Measurements from ENCODE around the gene F13A1. TPM values are rescaled to one million over a fixed set of nuclear protein-coding genes. Genes with fewer than 3 reads are reported as not detected.

The F13A1 gene
- total and polyA plus RNA-seq, 2 donors (not counting 3 experiments of a cell fraction or from before 2014, with no cell fraction given) = not detected

DNA sequence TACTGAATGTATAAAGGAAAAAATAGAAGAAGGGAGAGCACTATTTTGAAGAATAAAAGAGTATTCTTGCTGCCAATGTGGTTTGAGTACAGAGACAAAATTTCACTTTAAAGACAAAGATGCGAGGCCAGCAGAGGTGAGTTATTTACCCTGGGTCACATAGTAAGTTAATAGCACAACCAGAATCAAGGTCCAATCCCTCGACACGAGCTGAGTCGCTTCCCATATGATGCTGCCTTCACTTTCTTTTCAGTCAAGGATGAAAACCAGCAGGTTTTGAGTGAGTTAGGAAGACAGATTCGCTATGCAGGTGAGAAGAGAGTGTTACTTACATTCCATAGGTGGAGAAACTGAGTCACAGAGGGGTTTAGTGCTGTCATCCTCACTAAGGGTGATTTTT, 75.8 kb downstream of the F13A1 start:
- ChIA-PET CTCF (no interaction called here), POLR2A (no interaction called here)
- Histone ChIP-seq H3K4me1 (ENCODE audit: control insufficient read depth, extremely low read depth, insufficient read depth, low read length) (no peaks in the 10 kb centered on the region), H3K9me3 (replicated peaks; ENCODE audit: control insufficient read depth, insufficient read depth, low read length) (peaks cover 2% of the 10 kb centered on the region), H4K20me1 (replicated peaks; ENCODE audit: control insufficient read depth, extremely low read depth, insufficient read depth, low read length) (no peaks in the 10 kb centered on the region), H3K9me1 (replicated peaks; ENCODE audit: control insufficient read depth, extremely low read depth, insufficient read depth, low read length) (no peaks in the 10 kb centered on the region), H3K27ac (ENCODE audit: insufficient read depth, low read depth, low read length) (no peak overlapping the region), H2AFZ (ENCODE audit: low read depth, low read length) (no peak overlapping the region), H3K4me3 (replicated peaks in 1 of 3; ENCODE audit: insufficient read depth in 1 of 3, low read depth in 1 of 3, low read length in 3 of 3) (no peak overlapping the region), H3K4me2 (ENCODE audit: insufficient read depth, low read length) (no peak overlapping the region), H3K36me3 (ENCODE audit: control insufficient read depth in 2 of 2, extremely low read depth in 1 of 2, insufficient read depth in 2 of 2, low read length in 2 of 2) (no peaks in the 10 kb centered on the region), H3K79me2 (ENCODE audit: control insufficient read depth, insufficient read depth, low read length) (no peaks in the 10 kb centered on the region), H3K9ac (replicated peaks; ENCODE audit: extremely low read depth, insufficient read depth, low read length) (no peak overlapping the region), H3K27me3 (ENCODE audit: control insufficient read depth in 2 of 2, insufficient read depth in 2 of 2, low read length in 2 of 2) (no peaks in the 10 kb centered on the region)
- DNase-seq (ENCODE audit: low read depth, low spot score) (no peak), FAIRE-seq (no peak)
- TF ChIP-seq POLR2AphosphoS5 (IDR thresholded peaks at IDR 0.05; ENCODE audit: insufficient read depth, low read depth, low read length) (no peak), MYC (IDR thresholded peaks at IDR 0.05; ENCODE audit: low read depth, low read length) (no peak), FOS (IDR thresholded peaks at IDR 0.05; ENCODE audit: borderline replicate concordance, insufficient read depth, low read length) (no peak)
- TF ChIP-seq, protein P1, sequence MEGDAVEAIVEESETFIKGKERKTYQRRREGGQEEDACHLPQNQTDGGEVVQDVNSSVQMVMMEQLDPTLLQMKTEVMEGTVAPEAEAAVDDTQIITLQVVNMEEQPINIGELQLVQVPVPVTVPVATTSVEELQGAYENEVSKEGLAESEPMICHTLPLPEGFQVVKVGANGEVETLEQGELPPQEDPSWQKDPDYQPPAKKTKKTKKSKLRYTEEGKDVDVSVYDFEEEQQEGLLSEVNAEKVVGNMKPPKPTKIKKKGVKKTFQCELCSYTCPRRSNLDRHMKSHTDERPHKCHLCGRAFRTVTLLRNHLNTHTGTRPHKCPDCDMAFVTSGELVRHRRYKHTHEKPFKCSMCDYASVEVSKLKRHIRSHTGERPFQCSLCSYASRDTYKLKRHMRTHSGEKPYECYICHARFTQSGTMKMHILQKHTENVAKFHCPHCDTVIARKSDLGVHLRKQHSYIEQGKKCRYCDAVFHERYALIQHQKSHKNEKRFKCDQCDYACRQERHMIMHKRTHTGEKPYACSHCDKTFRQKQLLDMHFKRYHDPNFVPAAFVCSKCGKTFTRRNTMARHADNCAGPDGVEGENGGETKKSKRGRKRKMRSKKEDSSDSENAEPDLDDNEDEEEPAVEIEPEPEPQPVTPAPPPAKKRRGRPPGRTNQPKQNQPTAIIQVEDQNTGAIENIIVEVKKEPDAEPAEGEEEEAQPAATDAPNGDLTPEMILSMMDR (IDR thresholded peaks at IDR 0.05; ENCODE audit: extremely low read depth in 1 of 2, insufficient read depth in 1 of 2, low read depth in 1 of 2, low read length in 2 of 2) = no peak
- TF ChIP-seq, protein P2, sequence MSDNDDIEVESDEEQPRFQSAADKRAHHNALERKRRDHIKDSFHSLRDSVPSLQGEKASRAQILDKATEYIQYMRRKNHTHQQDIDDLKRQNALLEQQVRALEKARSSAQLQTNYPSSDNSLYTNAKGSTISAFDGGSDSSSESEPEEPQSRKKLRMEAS (IDR thresholded peaks at IDR 0.05; ENCODE audit: insufficient read depth, insufficient read length) = no peak
- dilution Hi-C loops (cut with MboI; ENCODE audit: extremely low pct_ligation_motif_present, low sequenced_read_pairs) (no loop called here), intact Hi-C loops (cut with micrococcal nuclease) (no loop called here)
- no TSS peak for BruUV-seq (replicated peaks)

DNA sequence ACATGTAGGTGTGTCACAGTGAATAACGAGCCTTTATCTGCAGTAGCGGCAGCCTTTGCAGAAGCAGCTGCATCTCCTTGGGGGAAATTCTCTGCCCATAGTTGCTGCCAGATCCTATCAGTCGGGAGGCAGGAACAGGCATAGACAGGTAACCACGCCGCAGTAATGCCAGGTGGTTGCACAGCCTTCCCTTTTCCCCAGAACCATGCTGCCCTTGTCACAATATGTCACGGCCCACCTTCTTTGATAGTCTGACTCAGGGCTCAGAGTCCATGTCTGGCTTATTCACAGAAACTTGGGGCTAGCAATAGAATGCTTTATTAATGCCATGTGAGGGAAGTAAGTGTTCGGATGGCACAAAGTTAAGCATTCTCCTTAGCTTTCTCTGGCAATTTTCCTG, 76.6 kb downstream of the F13A1 start:
- dilution Hi-C loops (cut with MboI; ENCODE audit: extremely low pct_ligation_motif_present, low sequenced_read_pairs) = no loop called here
- FAIRE-seq = no peak
- no TSS peak for BruUV-seq (replicated peaks)

More for the DNA sequence above, 76.6 kb downstream of the F13A1 start:
- Histone ChIP-seq H3K36me3 (ENCODE audit: control insufficient read depth in 2 of 2, extremely low read depth in 1 of 2, insufficient read depth in 2 of 2, low read length in 2 of 2) (no peaks in the 10 kb centered on the region), H3K4me2 (ENCODE audit: insufficient read depth, low read length) (no peak overlapping the region), H3K9me1 (replicated peaks; ENCODE audit: control insufficient read depth, extremely low read depth, insufficient read depth, low read length) (no peaks in the 10 kb centered on the region), H3K4me1 (ENCODE audit: control insufficient read depth, extremely low read depth, insufficient read depth, low read length) (no peaks in the 10 kb centered on the region), H3K27me3 (ENCODE audit: control insufficient read depth in 2 of 2, insufficient read depth in 2 of 2, low read length in 2 of 2) (no peaks in the 10 kb centered on the region), H3K9me3 (replicated peaks; ENCODE audit: control insufficient read depth, insufficient read depth, low read length) (peaks cover 2% of the 10 kb centered on the region), H3K9ac (replicated peaks; ENCODE audit: extremely low read depth, insufficient read depth, low read length) (no peak overlapping the region), H2AFZ (ENCODE audit: low read depth, low read length) (no peak overlapping the region), H3K79me2 (ENCODE audit: control insufficient read depth, insufficient read depth, low read length) (no peaks in the 10 kb centered on the region), H3K4me3 (replicated peaks in 1 of 3; ENCODE audit: insufficient read depth in 1 of 3, low read depth in 1 of 3, low read length in 3 of 3) (no peak overlapping the region), H3K27ac (ENCODE audit: insufficient read depth, low read depth, low read length) (no peak overlapping the region), H4K20me1 (replicated peaks; ENCODE audit: control insufficient read depth, extremely low read depth, insufficient read depth, low read length) (no peaks in the 10 kb centered on the region)
- no peak for DNase-seq (ENCODE audit: low read depth, low spot score)
- ChIA-PET CTCF (no interaction called here), POLR2A (no interaction called here)
- intact Hi-C loops (cut with micrococcal nuclease) = no loop called here
- TF ChIP-seq POLR2AphosphoS5 (IDR thresholded peaks at IDR 0.05; ENCODE audit: insufficient read depth, low read depth, low read length) (no peak), FOS (IDR thresholded peaks at IDR 0.05; ENCODE audit: borderline replicate concordance, insufficient read depth, low read length) (no peak), GATA2 (IDR thresholded peaks at IDR 0.05; ENCODE audit: insufficient read depth, insufficient read length, low read depth, low read length) (no peak), POLR2A (IDR thresholded peaks at IDR 0.05; ENCODE audit: low read depth, low read length) (no peak), EZH2 (IDR thresholded peaks at IDR 0.05; ENCODE audit: borderline replicate concordance, low read depth, low read length, severe bottlenecking) (no peak), JUN (IDR thresholded peaks at IDR 0.05; ENCODE audit: borderline replicate concordance, insufficient read depth, insufficient read length, low read depth) (no peak), MYC (IDR thresholded peaks at IDR 0.05; ENCODE audit: low read depth, low read length) (no peak)
- TF ChIP-seq, protein P1 (IDR thresholded peaks at IDR 0.05; ENCODE audit: extremely low read depth in 1 of 2, insufficient read depth in 1 of 2, low read depth in 1 of 2, low read length in 2 of 2) = no peak
- TF ChIP-seq, protein P2 (IDR thresholded peaks at IDR 0.05; ENCODE audit: insufficient read depth, insufficient read length) = no peak
